Endothelial cell of umbilical vein (primary cell): ENCODE results near the gene RPRD2.

Experiments used
- CTCF ChIP-seq, 2 donors: IDR thresholded peaks; 1 replicate in 1 of 2; 2 replicates in 1 of 2; pipeline ENCODE4 v1.5.1; 2011; ENCODE audit warnings: low read length in 2 of 2, mild to moderate bottlenecking in 2 of 2, moderate library complexity in 2 of 2, control low read depth in 1 of 2, inconsistent platforms in 1 of 2, low read depth in 1 of 2; ENCODE audit not compliant: insufficient read depth in 1 of 2; ENCODE audit errors: extremely low read depth in 1 of 2
- POLR2AphosphoS5 ChIP-seq: IDR thresholded peaks from 2 replicates; pipeline ENCODE4 v1.6.1; 2012; ENCODE audit warnings: low read depth, mild to moderate bottlenecking, control low read depth, low read length, moderate library complexity; ENCODE audit not compliant: insufficient read depth

GRCh38 chr1:150476754-150477153 is 112.8 kb downstream of the RPRD2 start:
- TF ChIP-seq CTCF (IDR thresholded peaks at IDR 0.05; ENCODE audit: extremely low read depth in 1 of 2, insufficient read depth in 1 of 2, low read depth in 1 of 2, low read length in 2 of 2), result no peak
- no peak for TF ChIP-seq POLR2AphosphoS5
